CD4-positive, alpha-beta T cell treated with Interleukin-21 for 1 hour (primary cell): Measurements from ENCODE around the gene BRAT1.

Source experiments
- DNase-seq: peaks from one replicate; pipeline ENCODE4 v3.0.0-alpha.2; 2020

The BRAT1 gene

DNA sequence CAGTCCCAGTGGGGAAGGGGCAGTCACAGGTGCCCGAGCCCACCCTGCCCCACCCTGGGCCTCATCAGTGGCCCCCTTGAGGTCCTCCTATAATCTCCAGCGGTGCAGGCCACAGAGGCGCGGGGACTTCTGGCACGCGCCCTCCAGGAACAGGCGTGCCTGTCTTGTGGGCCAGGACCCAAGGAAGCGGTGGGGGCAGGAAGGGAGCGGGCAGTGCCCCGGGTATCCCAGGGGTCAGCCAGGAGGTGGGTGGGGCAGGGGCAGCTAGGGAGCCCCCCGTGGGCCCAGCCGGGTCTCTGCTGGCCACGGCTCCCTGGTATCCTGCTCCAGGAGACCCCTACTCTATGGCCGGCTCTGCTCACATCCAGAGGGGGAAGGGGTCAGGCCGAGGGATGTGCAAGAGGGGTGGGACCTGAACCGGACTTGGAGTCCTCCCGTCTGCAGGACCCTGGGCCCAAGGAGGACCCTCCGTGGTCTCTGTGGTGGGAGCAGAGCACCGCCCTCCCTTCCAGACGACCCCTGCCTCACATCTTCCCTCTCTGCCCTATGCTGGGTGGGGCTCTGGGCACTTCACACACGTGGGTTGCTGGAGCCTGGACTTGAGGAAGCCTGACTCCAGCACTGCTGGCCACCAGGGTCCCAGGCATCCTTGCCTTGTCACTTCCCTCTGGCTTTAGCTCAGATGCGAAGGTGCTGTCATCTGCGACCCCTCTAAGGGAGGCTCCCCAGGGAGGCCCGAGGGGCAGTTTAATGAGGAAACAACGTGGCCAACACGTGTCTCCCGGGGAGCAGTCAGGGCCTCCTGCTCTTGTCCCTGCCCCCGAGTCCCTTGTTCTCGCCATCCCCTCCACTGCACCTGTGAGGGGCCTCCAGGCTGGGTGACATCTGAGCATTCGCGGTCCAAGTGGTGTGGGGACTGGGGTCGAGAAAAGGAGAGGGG, 60.9 kb downstream of the BRAT1 start:
- no peak for DNase-seq

DNA sequence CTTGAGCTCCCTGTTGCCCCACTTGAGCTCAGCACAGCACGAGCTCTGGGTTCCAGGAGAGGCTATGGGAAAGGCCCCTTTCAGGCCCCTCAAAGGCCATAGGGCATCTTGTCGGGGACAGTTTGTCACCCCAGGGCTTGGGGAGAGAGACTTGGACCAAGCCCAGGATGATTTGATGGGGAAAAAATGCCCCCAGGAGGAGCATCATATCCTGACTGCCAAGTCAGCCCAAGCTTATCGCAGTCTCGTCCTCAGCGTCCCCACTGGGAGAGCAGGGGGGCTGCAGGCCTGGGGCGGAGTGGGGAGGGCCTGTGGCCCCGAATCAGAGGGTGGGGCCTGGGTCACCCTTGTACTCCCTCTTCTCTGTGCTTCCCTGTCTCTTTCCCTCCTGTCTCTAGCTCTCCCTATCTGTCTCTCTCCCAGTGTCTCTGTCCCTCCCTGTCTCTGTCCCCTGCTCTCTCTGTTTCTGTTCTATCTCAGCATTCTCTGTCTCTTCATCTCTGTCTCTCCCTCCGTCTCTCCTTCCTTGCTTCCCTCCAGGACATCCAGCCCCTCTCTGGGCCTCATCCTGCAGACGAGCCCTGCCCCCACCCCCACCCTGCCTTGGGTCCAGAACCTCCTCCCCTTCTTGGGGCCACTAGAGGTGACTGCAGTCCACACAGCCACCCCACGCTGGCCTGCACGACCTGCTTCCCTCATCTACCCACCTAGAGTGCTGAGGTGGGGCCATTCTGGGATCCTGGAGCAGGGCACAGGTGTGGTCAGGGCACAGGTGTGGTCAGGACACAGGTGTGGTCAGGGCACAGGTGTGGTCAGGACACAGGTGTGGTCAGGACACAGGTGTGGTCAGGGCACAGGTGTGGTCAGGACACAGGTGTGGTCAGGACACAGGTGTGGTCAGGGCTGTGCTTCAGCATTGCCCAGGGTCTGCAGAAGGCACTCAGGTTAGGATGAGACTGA, 61.8 kb downstream of the BRAT1 start:
- DNase-seq: no peak

DNA sequence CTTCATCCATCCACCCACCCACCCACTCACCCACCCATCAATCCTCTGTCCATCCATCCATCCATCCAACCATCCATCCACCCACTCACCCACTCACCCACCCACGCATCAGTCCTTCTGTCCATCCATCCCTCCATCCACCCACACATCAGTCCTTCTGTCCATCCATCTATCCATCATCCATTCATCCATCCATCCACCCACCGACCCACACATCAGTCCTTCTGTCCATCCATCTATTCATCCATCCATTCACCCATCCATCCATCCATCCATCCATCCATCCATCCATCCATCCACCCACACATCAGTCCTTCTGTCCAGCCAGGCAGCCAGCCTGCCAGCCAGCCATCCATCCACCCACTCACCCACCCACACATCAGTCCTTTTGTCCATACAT, 63.3 kb downstream of the BRAT1 start:
- DNase-seq: no peak

DNA sequence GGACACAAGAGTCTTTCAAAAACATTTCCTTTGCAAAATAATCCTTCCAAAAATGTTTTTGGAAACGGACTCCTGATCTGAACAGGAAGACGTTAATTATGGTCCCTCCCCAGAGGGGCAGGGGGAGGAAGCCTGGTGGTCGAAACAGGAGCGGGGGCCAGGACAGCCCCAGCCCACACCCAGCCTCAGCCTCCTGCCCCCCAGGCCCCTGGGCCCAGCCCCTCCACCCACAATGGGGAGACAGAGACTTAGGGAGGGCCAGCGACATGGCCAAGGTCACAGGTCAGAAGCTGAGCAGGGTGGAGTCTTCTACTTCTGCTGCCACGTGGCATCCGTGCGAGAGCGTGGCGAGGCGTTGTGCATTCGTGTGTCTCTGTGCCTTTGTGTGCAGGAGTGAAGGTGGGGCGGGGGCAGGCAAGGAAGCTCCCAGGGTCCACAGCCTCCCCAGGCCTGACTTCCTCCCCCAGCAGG, 65.1 kb downstream of the BRAT1 start:
- DNase-seq: no peak

DNA sequence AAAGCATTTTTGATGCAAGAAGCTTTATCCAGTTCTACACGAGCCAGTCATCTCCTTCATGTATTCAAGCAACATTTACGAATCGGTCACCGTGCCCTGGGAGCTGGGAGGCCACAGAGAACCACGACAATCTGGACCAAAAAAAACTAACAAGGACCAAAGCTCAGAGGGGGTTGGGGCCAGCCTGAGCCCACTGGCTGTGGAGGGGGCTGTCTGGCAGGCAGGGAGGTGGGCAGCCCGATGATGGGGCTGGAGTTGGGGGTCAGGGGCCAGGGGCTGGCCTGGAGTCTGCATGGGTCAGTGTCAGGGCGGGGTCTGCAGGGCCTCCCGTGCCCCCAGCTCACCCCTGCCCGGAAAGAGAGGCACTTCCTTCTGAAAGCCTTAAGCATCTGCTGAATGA, 66.6 kb downstream of the BRAT1 start:
- no peak for DNase-seq

DNA sequence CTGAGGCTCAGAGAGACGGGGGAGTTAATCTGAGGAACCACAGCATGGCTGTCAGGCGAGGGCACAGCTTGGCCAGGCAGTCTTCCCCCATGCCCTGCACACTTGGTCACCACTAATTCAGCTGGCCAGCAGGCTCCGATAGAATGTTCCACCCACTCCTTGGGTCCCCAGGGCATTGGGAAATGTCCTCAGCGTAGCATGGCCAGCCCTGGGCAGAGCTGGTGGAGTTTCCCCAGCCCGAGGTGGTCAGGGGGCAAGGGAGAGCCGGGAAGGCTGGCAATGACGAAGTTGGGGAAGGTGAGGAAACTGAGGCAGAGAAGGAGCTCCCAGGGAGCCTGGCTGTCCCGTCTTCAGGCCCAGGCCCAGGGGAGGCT, 67.1 kb downstream of the BRAT1 start:
- DNase-seq: no peak
